ENCODE measurements around the gene PDGFB.

Gene PDGFB

DNA sequence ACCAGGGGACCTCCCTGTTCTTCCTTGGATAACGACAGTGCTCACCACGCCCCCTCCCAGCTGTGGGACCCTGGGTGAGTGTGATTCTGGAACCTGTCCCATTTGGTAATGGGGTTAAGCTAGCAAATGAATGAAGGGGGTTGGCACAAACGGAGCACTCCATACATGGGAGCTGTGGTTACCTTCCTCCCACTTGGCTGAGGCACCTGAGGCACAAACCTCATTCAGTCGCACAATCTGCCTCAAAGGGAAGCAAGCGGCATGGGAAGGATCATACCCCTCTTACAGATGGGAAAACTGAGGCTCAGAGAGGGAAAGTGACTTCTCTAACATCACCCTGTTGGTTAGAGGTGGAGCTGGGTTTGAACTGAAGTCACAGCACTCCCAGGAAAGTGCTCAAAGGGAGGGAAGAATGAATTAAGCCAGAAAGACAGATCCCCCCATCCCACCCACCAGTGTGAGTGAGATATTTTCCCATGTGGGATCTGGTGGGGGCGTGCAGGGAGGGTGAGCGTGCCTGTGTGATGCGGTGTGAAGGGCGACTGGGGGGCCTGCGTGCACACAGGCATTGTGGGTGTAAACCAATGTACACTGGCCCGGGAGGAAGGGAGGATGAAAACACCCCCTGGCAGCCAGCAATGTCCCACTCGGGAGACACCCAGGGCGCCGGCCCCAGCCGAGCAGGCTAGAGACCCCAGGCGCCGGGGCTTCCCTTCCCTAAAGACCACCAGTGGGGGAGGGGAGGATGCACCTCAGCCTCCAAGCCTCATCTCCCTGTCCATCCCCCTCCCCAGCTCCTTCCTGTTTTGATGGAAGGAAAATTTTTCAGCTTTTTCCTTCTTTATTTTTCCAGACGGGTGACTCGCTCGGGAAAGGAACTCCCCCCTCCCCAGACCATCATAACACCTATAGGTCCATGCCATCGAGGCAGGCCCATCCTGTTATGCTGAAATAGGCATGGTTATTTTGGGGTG is 8.0 kb upstream of the PDGFB start:
- H3K27ac ChIP-seq (ENCODE audit: low read depth, low read length, poor library complexity, severe bottlenecking), result no peak overlapping the region
- no peak overlapping the region for H3K4me2 ChIP-seq (ENCODE audit: low read length)
- H3K36me3 ChIP-seq (ENCODE audit: insufficient read depth, low read length), result no peaks in the 10 kb centered on the region
- no peak overlapping the region for H3K4me3 ChIP-seq (ENCODE audit: low read depth, low read length, poor library complexity, severe bottlenecking)
- no peak for TF ChIP-seq EZH2 (IDR thresholded peaks at IDR 0.05; ENCODE audit: borderline replicate concordance, low read length)
- TF ChIP-seq, protein P1, sequence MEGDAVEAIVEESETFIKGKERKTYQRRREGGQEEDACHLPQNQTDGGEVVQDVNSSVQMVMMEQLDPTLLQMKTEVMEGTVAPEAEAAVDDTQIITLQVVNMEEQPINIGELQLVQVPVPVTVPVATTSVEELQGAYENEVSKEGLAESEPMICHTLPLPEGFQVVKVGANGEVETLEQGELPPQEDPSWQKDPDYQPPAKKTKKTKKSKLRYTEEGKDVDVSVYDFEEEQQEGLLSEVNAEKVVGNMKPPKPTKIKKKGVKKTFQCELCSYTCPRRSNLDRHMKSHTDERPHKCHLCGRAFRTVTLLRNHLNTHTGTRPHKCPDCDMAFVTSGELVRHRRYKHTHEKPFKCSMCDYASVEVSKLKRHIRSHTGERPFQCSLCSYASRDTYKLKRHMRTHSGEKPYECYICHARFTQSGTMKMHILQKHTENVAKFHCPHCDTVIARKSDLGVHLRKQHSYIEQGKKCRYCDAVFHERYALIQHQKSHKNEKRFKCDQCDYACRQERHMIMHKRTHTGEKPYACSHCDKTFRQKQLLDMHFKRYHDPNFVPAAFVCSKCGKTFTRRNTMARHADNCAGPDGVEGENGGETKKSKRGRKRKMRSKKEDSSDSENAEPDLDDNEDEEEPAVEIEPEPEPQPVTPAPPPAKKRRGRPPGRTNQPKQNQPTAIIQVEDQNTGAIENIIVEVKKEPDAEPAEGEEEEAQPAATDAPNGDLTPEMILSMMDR (IDR thresholded peaks at IDR 0.05; ENCODE audit: low read length), result no peak
- no peaks in the 10 kb centered on the region for H3K4me1 ChIP-seq (ENCODE audit: insufficient read depth, low read length, severe bottlenecking)
- no peak overlapping the region for H2AFZ ChIP-seq (ENCODE audit: low read length)
- no peaks in the 10 kb centered on the region for H3F3A ChIP-seq (ENCODE audit: insufficient read depth, low read length)
- no peaks in the 10 kb centered on the region for H4K20me1 ChIP-seq (ENCODE audit: insufficient read depth, low read length)
- H3K9me3 ChIP-seq (ENCODE audit: low read length), result no peaks in the 10 kb centered on the region
- H3K27me3 ChIP-seq (ENCODE audit: insufficient read depth, low read length), result peaks cover 18% of the 10 kb centered on the region
- no peaks in the 10 kb centered on the region for H3K9me2 ChIP-seq (ENCODE audit: low read depth, low read length)
- H3K9ac ChIP-seq (ENCODE audit: low read length), result no peak overlapping the region
- no peaks in the 10 kb centered on the region for H3K79me2 ChIP-seq (ENCODE audit: insufficient read depth, low read length)

DNA sequence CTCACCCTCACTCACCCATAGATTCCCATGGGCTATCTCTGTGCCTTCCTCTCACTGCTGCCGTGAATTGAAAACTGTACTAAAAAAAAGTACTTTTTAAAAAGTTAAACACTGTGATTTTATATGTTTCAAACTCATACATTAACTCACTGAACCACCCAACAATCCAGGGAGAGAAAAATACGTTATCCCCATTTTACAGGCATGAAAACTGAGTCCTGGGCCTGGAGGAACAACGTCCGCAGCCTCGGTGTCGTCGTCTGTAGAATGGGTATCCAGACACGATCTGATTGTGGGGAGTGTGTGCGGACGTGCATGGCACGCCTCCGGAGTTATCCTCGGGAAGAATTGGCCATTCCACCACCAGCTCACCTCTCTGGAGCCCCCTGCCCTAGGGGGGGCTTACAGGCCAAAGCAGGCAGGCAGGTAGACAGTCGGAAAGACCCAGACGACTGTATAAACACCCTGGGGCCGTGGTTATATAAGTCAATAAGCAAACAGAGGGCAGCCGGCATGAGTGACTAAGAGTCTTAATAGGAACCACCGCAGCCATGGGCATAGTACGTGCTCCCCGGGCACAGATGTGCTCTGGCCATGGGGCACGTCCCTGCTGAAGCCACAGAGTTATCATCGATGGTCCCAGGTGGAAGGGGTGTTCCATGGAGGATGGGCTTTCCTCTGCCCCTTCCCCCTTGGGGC is 7.1 kb upstream of the PDGFB start:
- Histone ChIP-seq H3K4me2 (ENCODE audit: low read length) (no peak overlapping the region), H3K27me3 (ENCODE audit: insufficient read depth, low read length) (peaks cover 18% of the 10 kb centered on the region), H2AFZ (ENCODE audit: low read length) (no peak overlapping the region), H4K20me1 (ENCODE audit: insufficient read depth, low read length) (no peaks in the 10 kb centered on the region), H3K9me2 (ENCODE audit: low read depth, low read length) (no peaks in the 10 kb centered on the region), H3F3A (ENCODE audit: insufficient read depth, low read length) (no peaks in the 10 kb centered on the region), H3K4me3 (ENCODE audit: low read depth, low read length, poor library complexity, severe bottlenecking) (no peak overlapping the region), H3K27ac (ENCODE audit: low read depth, low read length, poor library complexity, severe bottlenecking) (no peak overlapping the region), H3K36me3 (ENCODE audit: insufficient read depth, low read length) (no peaks in the 10 kb centered on the region), H3K9ac (ENCODE audit: low read length) (no peak overlapping the region), H3K9me3 (ENCODE audit: low read length) (no peaks in the 10 kb centered on the region), H3K79me2 (ENCODE audit: insufficient read depth, low read length) (no peaks in the 10 kb centered on the region), H3K4me1 (ENCODE audit: insufficient read depth, low read length, severe bottlenecking) (no peaks in the 10 kb centered on the region)
- TF ChIP-seq, protein P1 (IDR thresholded peaks at IDR 0.05; ENCODE audit: low read length), result no peak
- no peak for TF ChIP-seq EZH2 (IDR thresholded peaks at IDR 0.05; ENCODE audit: borderline replicate concordance, low read length)

DNA sequence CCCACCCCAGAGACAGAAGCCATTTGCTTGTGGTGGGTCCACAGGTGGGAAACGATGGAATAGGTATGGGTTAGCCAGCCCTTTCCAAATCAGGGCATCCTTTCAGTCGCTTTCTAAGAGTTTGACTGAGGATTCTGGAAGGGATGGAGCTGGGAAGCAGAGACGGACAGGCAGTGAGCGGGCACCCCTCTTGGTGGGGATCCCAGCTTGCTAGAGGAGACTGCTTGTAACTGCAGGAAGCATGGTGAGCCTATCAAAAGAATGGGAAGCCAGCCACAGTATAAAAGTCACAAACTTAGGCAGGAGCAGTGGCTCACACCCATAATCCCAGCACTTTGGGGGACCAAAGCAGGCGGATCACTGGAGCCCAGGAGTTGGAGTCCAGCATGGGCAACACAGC is 6.1 kb upstream of the PDGFB start:
- Histone ChIP-seq H3K9me3 (ENCODE audit: low read length) (no peaks in the 10 kb centered on the region), H3K27me3 (ENCODE audit: insufficient read depth, low read length) (peaks cover 23% of the 10 kb centered on the region; the same call in 1 of the 2 replicates), H3K4me1 (ENCODE audit: insufficient read depth, low read length, severe bottlenecking) (no peaks in the 10 kb centered on the region), H3K4me2 (ENCODE audit: low read length) (no peak overlapping the region), H3K9me2 (ENCODE audit: low read depth, low read length) (no peaks in the 10 kb centered on the region), H3K79me2 (ENCODE audit: insufficient read depth, low read length) (no peaks in the 10 kb centered on the region), H4K20me1 (ENCODE audit: insufficient read depth, low read length) (no peaks in the 10 kb centered on the region), H3K9ac (ENCODE audit: low read length) (no peak overlapping the region), H3K4me3 (ENCODE audit: low read depth, low read length, poor library complexity, severe bottlenecking) (no peak overlapping the region), H2AFZ (ENCODE audit: low read length) (no peak overlapping the region), H3K27ac (ENCODE audit: low read depth, low read length, poor library complexity, severe bottlenecking) (no peak overlapping the region), H3F3A (ENCODE audit: insufficient read depth, low read length) (no peaks in the 10 kb centered on the region), H3K36me3 (ENCODE audit: insufficient read depth, low read length) (no peaks in the 10 kb centered on the region)
- TF ChIP-seq, protein P1 (IDR thresholded peaks at IDR 0.05; ENCODE audit: low read length), result no peak
- no peak for TF ChIP-seq EZH2 (IDR thresholded peaks at IDR 0.05; ENCODE audit: borderline replicate concordance, low read length)
